HG03159 (cell line): ENCODE data around the gene LARP1.
"Not testable (repeated sequence)": the region's sequence is repeated elsewhere in the genome, so short reads cannot be mapped to it uniquely, and the experiment has no call there.

ENCODE experiments used
- ATAC-seq: cut with Tn5 transposase; IDR thresholded peaks from one replicate; pipeline ENCODE4 v1.9.1; 2021; ENCODE audit warnings: mild to moderate bottlenecking, moderate library complexity; ENCODE audit not compliant: unreplicated experiment

Gene LARP1

DNA sequence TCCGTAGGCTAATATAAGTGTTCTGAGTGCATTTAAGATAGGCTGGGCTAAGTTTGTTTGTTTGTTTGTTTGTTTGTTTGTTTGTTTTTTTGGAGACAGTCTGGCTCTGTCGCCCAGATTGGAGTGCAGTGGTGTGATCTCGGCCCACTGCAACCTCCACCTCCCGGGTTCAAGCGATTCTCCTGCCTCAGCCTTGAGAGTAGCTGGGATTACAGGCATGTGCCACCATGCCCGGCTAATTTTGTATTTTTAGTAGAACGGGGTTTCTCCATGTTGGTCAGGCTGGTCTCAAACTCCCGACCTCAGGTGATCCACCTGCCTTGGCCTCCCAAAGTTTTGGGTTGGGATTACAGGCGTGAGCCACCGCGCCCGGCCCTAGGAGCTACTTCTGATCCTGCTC is 4.7 kb downstream of the LARP1 start:
- not testable (repeated sequence) for ATAC-seq

DNA sequence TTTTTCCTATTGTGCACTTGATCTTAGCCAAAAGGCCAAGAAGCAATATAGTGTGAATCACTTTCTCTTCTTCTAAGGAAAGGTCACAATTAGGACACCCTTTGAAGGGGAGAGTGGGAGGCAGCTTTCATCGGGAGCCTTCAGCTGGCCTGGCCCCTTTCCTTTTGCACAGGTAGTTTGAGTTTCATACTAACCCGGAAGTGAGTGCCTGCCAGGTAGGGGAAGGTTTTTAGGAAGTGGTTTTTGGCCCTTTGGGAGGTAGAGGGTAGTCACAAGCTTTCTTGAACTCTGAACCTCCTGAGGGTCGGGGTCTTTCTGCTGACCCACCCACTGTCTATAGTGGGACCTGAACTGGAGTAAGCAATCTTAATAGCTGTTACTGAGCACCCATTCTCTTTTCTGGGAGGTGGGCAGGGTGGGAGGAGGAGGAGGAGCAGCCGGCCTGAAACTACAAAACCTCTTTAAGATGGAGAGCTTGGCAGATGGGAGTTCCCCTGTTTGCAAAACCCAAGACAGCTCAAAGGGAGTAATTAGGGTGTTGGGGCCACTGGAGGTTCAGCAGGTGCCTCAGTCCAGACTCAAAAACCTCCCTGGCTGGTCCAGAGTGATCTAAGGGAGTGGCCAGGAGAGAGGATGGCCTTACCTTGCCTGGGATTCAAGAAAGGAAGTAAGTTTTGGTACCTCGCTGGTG is 6.0 kb downstream of the LARP1 start:
- ATAC-seq: peak; percentile 32

DNA sequence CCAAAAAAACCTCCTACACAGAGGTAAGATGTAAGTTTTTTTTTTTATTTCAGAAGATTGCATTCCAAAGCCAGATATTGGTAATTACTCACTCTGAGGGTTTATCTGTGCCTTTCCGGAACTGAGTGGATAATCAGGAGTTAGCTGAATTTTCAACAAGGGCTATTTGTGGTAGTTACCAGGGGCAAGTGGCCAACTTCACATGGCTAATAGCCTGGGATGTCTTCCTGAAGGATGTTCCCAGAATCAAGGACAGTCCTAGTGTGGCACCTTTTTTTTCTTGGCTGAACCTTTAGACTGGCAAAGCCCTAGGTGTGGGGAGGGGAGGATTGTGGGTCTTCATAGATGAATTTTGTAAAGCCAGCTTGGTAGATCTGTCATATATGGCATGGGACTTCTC is 7.1 kb downstream of the LARP1 start:
- no peak for ATAC-seq

DNA sequence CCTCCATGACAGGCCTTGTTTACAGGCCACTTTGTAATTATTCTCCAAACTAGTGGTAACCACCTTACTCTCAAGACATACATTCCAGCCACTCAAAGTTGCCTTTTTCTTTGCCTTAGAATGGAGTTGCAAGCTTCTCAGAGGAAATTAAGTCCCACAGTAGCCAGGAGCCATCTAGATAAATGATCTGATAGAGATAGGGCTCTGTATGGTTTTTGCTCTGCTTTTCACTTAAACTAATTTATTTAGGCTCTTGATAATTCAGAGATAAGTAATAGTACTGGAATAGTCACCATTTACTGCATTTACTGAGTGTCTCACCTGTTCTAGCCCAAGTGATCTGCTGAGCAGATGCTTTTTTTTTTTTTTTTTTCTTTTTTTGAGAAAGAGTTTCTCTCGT is 7.5 kb downstream of the LARP1 start:
- no peak for ATAC-seq

DNA sequence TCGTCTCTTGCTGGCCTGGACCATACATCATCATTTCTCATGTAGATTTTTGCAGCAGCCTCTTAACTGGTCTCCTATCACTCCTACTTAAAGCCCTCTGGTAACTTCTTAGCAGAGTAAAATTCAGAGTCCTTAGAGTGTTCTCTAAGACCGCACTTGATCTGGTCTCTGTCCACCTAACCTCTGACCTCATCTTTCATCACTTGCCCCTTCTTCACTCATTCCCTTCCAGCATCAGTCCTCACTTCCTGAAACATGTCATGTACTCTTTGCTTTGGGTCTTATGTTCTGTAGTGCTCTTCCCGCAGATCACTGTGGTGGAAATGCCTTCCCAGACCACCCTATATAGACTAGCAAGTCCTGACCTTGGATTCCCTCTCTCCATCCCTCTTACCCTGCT is 9.8 kb downstream of the LARP1 start:
- ATAC-seq: no peak

DNA sequence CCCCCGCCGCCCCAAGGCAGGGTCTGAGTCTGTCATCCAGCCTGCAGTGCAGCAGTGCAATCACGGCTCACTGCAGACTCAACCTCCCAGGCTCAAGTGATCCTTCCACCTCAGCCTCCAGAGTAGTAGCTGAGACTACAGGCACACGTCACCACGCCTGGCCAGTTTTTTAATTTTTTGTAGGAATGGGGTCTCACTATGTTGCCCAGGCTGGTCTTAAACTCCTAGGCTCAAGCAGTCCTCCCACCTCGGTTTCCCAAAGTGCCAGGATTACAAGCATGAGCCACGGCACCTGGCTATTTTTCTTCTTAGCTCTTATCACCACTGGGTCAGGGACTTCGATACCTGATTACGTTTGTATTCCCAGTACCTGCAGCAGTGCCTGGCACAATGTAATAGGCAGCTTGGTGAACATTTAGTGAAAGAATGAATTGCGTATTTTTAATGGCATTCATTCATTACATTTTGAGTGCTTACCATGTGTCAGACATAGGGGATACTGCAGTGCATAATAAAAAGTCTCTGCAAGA is 10.3 kb downstream of the LARP1 start:
- no peak for ATAC-seq

DNA sequence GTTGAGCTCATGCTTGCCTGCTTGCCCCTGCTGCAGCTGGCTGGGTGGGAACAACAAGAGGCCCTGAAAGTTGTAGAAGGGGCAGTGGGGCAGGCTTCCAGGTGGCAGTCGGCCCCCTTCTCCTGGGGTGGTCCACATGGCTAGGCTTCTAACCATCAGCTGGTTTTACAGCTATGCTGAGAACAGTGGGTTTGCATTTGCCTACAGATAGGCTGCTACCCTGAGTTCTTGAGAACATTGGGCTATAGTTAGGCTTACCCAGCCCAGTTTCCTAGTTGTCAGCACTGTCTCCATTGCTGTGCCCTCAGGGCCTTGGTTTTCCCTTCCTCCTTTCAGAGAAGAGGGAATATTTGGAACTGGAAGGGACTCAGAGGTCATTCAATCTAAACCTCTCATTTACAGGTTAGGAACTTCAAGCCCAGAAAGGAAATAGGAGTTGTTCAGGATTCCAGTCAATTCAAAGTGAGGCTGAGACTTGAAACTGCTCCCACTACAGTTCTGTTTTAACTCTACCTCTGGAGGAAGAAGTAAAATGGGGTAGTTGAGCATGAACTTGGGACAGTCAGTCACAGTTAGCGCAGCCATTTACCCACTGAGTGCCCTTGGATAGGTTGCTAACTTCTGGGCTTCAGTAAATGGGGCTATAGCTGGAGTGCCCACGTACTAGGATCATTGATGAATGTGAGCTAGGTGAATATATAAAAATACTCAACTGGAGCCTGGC is 11.5 kb downstream of the LARP1 start:
- no peak for ATAC-seq

DNA sequence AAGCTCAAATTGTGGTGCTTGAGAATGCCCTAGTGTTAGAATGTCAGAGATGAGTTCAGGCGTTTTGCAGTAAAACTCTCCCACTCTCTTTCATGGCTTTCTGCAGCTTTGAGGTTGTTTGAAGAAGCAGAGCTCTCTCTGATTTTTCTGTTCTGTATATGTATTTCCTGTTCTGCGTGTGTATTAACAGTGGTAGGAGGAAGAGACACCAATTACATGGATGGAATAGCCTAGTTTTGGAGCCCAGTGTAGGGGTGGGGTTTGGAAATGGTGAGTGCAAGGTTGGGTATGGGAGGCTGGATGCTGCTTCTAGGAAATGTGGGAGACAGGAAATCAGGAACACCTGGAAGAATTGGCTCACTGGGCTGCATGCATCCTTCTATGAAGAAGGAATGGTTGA is 12.4 kb downstream of the LARP1 start:
- no peak for ATAC-seq

DNA sequence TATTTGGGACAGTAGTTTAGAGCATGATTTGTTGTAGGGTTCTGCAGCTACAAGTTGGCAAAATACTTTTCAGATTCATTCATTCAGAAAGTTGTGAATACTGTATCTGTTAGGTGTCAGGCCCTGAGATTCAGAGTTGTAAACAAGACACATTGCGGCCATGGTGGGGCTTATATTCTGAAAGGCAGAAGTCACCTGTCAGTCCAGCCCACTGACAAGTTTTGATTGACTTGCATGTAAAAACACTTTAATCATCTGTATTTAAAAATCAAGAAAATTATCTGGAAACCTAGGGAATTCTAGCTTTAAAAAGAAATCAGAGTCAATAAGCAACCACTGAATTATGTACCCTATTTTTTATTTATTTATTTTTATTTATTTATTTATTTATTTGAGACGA is 13.0 kb downstream of the LARP1 start:
- no peak for ATAC-seq

DNA sequence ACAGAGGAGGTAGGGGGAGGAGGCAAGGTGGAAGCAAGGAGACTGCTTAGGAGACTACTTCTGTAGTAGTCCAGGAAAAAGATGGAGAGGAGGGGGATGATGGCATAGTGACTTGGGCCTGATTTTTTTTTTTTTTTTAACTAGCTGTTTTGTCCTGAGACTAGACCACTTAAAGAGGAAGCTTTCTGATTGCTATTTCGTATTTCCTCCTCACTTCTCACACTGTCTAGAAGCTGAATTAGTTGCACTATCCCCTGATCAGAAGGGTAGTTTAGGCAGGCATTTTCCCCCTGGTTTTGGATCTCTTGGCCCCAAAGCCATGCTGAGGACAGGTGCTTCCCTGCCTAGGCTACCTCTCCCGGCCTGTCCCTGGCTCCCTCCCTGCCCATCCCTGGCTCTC is 14.9 kb downstream of the LARP1 start:
- ATAC-seq: no peak

DNA sequence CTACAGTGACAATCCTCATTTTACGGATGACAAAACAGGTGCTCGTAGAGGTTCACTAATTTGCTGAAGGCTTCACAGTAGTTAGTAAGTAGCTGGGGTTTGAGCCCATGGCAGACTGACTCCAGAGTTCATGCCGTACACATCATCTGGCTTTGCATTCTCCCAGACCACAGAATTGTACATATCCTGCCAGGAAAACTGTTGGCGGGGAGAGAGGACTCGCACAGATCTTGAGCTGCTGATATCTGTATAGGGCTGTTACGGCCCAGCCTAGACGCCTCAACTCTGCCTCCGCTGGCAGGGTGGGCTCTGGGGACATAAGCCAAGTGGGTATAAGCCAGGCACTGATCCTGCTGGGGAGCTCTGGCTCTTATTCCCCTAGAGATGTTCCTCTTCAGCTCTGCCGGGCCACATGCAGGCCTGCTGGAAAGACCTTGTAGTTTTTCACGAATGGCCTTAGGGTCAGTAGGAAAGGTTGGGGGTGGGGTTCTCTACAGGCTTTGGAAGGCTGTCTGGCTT is 16.3 kb downstream of the LARP1 start:
- no peak for ATAC-seq

DNA sequence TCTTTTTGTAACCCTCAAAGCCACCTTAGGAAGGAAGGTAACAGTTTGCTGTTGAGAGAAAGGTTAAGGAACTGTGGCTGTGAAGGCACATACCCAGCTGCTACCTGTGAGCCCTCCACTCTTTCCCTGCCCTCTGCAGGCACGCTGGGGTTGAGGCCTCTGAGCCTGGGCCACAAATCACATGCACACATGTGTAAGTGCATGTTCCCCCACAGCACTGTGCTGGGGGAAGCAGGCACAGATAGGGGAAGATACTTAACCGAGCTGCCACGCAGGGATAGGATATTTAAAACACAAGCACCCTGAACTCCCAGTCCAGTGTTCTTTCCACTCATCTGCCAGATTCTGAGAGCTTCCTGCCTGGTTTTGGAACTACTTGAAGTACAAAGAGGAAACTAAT is 18.1 kb downstream of the LARP1 start:
- no peak for ATAC-seq

DNA sequence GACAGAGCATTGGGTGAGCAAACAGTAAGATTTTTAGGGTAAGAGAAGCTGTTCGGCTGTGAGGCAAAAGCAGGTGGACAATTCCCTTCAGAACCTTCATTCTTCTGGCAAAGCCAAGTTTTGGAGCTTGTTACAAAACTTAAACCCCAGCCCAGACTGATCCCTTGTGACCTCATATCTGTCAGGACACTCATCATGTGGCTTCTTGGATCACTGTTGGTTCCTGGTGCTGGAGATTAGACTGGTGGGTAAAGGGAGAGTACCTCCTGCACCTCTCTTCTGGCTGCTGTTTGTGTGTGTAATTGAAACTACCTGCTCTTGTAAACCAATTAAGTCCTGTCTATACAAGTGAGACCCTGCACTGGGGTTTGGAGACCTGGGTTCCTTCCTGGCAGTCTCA is 21.0 kb downstream of the LARP1 start:
- no peak for ATAC-seq

DNA sequence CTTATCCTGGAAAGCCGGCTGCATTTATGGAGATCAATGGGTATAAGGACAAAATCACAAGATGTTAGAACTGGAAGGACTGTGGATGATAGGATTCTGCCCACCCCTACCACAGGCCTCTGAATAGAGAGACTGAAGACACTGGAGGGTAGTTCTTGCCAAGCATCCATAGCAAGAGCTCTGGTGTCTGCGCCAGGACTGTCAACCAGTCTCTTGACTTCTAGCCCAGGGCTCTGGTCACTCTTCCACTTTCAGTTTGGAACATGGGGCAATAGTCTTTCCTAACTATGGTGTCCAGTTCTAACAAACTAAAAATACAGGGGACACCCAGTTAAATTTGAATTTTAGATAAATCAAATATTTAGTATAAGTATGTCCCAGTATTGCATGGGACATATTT is 23.4 kb downstream of the LARP1 start:
- no peak for ATAC-seq

DNA sequence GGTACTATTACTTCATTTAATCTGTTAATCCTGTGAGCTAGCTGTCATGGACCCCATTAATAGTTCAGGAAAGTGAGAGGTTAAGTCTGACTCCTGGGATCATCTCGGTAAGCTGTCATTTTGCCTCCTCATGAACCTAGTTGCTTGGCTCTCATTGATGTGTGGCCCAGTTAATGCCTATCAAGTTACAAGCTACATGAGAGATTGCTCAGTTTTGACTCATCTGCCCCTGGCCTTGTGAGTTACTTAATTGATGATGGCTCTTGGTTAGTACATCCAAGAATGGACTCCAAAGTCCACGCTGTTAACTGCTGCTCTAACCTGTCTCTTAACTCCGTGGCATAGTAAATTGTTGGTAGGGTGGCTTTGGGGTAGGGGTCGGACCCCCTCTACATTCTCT is 23.9 kb downstream of the LARP1 start:
- ATAC-seq: no peak

DNA sequence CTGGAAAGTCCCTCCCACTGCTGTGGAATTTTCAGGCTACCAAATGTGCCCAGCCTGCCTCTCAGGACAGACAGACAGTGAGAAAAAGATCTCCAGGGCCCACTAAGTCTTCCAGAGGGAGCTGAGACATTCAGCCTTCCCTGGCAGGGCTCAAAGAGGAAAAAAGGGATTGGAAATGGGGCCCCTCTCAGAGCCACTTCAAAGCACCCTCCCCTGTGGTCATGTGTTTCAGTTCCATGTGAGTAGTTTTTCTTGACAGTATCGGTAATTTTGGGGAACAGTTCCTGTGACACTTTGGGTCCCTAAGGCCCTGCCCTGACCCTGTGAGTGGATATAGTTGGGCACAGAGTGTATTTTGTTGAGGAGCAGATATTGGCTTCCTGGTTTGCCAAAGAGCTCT is 25.0 kb downstream of the LARP1 start:
- ATAC-seq: no peak

DNA sequence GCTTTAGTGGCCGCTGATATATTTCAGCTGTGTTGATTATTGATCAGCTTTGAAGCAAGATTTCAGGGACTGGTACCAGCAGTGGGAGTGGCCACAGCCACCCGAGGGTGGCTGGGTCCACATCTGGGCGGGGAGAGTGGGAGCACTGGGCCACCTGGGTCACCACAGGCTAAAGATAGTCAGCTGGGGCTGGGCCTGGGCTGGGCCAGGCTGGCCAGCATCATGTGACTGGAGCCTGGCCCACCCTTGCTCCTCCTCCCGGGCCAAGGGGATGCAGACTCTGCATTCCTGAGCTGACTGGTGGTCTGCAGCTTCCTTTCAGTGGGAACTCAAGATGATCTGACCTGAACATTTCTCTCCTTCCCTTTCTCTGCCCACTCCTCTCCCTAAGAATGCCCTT is 27.1 kb downstream of the LARP1 start:
- no peak for ATAC-seq

DNA sequence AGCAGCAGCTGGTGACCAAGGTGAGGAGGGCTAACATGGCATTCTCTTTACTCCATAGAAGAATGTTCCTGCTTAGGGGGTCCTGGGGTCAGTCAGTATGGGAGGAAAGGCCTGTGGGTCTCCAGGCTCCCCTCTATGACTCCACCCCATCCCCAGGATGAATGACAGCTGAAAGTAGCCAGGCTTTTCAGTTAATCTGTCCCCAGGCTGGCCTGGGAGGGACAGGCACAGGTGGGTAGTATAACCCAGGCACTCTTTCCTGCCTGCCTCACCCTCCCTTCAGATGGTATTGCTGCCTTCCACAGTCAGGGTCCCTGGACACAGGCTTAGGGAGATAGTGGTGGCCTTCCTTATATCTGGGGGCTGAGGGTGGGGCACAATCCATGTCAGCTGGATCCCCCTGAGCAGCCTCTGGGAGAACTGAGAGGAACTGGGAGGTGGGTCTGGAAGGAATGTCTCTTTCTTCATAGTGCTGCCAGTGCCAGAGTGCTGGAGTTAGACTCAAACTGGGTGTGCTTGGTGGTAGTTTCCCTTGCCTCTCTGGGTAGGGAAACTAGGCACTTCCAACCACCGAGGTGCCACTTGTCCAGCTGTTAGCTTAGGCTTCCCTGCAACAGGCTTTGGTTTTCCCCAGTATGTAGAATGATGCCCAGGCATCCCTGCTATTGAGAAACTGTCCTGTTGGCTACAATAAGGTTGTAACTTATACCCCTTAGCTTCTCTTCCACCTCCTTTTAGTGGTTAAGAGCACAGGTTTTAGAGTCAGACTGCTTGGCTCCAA is 27.8 kb downstream of the LARP1 start:
- no peak for ATAC-seq

DNA sequence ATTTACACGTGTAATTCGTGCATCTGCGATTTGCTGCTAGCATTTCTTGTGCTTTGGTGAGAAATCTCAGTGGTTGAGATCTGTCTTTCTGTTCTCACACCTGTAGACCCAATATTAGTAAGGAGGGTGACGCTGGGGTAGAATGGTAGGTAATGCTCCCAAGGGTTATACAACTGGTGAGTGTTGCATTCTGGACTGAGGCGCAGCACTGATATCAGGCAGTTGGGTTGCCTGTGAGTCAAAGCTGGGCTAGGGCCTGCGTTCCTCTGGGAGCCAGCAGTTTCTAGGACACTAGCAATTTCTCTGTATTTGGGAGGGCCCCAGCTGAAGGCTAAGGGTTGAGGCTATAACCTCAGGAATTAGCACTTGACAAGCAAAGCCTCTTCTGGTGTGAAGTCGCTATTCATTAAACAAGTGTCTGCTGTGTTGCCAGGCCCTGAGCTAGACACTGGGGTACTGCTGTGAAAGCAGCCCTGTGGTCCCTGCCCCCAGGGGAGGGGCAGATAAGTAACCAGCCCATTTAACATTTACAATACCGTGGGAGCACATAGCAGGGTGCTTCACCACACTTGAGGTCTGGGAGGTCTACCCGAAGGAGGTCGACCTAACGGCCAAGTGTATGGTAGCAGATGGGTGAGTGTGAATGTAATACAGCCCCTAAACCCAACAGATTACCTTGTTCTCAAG is 28.7 kb downstream of the LARP1 start:
- ATAC-seq: peak; percentile 67

DNA sequence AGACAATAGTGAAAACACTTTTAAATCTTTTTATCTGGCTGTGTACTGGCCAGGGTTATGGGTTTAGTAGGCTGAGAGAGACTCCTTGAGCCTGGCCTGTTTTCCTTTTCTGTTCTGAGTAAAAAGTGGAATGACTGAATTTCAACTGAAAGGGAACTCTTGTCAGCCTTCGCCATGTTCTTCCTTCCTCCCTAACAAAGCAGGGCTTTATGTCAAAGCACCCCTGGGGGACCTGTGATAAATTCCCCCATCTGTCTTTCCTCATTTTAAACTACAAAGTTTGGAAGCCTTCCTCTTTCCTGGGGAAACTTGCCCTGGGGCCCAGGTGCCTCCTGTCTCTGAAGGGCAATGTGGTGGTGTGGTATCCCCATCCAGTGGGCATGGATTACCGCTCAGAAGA is 29.7 kb downstream of the LARP1 start:
- ATAC-seq: no peak

DNA sequence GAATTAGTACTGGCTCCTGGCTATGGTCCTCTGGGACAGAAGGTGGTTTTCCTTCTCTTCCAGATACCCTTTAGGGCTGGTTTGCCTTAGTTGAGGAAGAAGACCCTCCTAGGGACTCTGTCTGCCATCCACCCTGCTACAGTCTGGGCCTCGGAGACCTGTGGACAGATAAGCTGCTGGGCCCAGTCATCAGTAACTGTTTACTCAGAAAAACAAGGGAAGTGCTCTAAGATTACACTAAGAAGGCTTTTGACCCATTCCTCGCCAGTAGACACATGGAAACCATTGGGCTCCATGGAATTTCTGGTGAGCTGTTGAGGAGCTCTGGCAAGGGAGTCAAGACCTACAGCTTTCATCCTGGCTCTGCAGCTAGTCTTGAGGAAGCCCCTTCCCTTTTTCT is 31.2 kb downstream of the LARP1 start:
- no peak for ATAC-seq
